ENCODE measurements around the gene RHBDF2.
"Not testable (repeated sequence)": the region's sequence is repeated elsewhere in the genome, so short reads cannot be mapped to it uniquely, and the experiment has no call there.

RHBDF2 gene

DNA sequence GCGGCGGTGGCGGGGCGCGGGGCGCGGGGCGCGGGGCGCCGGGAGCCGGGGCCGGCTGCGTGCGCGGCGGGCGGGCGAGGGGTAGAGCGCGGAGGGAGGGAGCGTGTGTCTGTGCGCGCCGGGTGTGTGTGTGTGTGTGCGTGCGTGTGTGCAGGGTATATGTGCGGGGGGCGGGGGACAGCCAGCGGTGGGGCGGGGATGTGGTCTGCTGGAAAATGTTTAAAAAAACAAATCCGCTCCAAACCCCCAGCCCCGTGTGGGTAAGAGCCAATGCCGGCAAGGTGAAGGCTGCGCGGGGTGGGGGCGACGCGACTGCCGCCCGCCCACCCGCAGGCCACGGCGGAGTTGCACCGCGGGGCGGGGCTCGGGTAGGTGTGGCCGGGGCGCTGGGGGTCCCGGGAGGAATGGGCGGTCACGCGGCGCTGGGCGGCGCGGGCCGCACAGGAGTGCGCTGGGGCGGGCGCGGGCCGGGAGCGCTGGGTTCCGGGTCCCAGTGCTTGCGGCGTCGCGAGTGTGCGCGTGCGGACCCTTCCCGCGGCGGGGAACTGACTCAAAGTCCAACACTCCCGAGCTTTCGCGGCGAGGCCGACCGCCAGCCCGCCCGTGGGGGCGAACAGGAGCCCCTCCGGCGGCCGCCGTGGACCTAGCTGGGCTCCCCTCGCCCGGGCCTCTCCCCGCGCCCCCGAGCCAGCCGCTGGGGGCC, 36.5 kb upstream of the RHBDF2 start, which contains the start of gene CYGB:
TSS of gene CYGB (minus strand) at position 132 of the 703 bp plus-strand sequence. CDS start 167 bp downstream, outside the sequence.
- no peaks in the 10 kb centered on the region for H3K36me3 ChIP-seq (ENCODE audit: control insufficient read depth, insufficient read depth, low read length)
- WGBS (ENCODE audit: insufficient coverage, insufficient read length) = no CpG with 5 or more reads among the region's 95 CpGs
- no peaks in the 10 kb centered on the region for H3K9me3 ChIP-seq (ENCODE audit: control insufficient read depth, insufficient read depth, low read length)

DNA sequence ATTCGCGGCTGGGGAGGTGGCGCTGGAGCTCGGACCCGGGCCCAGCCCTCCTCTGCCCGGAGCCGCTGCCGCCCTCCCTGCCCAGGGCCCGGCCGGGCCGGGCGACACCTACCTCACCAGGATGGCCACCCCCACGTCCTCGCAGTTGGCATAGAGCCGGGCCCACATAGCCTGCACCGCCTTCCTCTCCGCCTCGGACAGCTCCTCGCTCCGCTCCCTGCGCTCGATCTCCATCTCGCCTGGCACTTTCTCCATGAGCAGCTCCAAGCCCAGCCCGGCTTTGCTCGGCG, 36.0 kb upstream of the RHBDF2 start:
- no peak for DNase-seq (ENCODE audit: low read depth, low spot score)
- H3K4me3 ChIP-seq (ENCODE audit: low read length) = peak overlapping the region; percentile 66; the same call in 1 of the 2 replicates
- peaks cover 14% of the 10 kb centered on the region; the same call in 1 of the 2 replicates for H3K27me3 ChIP-seq (ENCODE audit: control insufficient read depth, insufficient read depth, low read length)
- H3K4me1 ChIP-seq (ENCODE audit: control insufficient read depth, insufficient read depth, low read length) = peaks cover 6% of the 10 kb centered on the region
- no peaks in the 10 kb centered on the region for H3K36me3 ChIP-seq (ENCODE audit: control insufficient read depth, insufficient read depth, low read length)
- no CpG with 5 or more reads among the region's 26 CpGs for WGBS (ENCODE audit: insufficient coverage, insufficient read length)
- H3K27ac ChIP-seq (ENCODE audit: low read length) = no peak overlapping the region
- H3K9me3 ChIP-seq (ENCODE audit: control insufficient read depth, insufficient read depth, low read length) = no peaks in the 10 kb centered on the region

More for the DNA sequence above, 36.5 kb upstream of the RHBDF2 start, which contains the start of gene CYGB:
- H3K4me1 ChIP-seq (ENCODE audit: control insufficient read depth, insufficient read depth, low read length) = peaks cover 6% of the 10 kb centered on the region
- peaks cover 14% of the 10 kb centered on the region; the same call in 1 of the 2 replicates for H3K27me3 ChIP-seq (ENCODE audit: control insufficient read depth, insufficient read depth, low read length)
- no peak within 1 kb of the TSS for H3K27ac ChIP-seq (ENCODE audit: low read length)
- DNase-seq (ENCODE audit: low read depth, low spot score) = no peak
- peak within 1 kb of the TSS; percentile 66; the same call in 1 of the 2 replicates for H3K4me3 ChIP-seq (ENCODE audit: low read length)

DNA sequence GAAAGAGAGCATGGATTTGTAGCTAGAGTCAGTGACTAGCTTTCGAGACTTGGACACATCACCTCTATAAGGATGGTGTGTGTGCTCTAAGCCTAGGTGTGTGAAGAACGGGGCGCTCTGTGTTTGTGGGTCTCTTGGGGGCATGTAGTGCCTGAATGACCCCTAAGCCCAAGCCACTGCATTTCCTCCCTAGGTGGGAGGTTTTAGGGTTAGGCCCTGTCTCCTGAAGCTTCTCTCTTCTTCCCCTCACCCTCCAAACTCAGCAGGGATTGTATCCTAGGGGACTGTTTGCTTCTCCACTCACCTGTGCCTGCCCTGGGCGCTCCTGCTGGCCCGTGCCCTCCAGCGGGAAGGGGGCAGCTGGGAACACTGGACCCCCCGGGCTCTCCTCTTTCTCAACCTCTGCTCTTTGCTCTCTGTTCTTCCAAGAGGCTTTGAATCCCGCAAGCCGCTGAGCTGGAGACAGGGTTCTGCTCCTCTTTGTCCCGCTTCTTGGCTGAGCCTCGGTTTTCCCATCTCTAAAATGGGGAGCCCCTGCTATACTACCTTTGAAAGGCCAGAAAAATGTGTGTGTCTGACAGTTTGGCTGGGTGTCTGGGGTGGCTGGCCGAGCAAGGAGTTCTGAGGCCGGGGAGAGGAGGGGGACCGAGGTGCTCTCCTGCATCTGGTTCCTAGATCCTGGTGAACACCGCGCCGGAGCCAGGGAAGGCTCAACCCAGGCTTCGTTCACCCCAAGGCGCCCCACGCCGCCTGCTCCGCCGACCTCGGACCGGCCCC, 35.5 kb upstream of the RHBDF2 start:
- Histone ChIP-seq H3K27me3 (ENCODE audit: control insufficient read depth, insufficient read depth, low read length) (peaks cover 14% of the 10 kb centered on the region; the same call in 1 of the 2 replicates), H3K36me3 (ENCODE audit: control insufficient read depth, insufficient read depth, low read length) (no peaks in the 10 kb centered on the region), H3K4me3 (ENCODE audit: low read length) (peak overlapping the region; percentile 66; the same call in 1 of the 2 replicates), H3K9me3 (ENCODE audit: control insufficient read depth, insufficient read depth, low read length) (no peaks in the 10 kb centered on the region), H3K4me1 (ENCODE audit: control insufficient read depth, insufficient read depth, low read length) (peaks cover 6% of the 10 kb centered on the region), H3K27ac (ENCODE audit: low read length) (no peak overlapping the region)
- no CpG with 5 or more reads among the region's 25 CpGs for WGBS (ENCODE audit: insufficient coverage, insufficient read length)
- no peak for DNase-seq (ENCODE audit: low read depth, low spot score)

DNA sequence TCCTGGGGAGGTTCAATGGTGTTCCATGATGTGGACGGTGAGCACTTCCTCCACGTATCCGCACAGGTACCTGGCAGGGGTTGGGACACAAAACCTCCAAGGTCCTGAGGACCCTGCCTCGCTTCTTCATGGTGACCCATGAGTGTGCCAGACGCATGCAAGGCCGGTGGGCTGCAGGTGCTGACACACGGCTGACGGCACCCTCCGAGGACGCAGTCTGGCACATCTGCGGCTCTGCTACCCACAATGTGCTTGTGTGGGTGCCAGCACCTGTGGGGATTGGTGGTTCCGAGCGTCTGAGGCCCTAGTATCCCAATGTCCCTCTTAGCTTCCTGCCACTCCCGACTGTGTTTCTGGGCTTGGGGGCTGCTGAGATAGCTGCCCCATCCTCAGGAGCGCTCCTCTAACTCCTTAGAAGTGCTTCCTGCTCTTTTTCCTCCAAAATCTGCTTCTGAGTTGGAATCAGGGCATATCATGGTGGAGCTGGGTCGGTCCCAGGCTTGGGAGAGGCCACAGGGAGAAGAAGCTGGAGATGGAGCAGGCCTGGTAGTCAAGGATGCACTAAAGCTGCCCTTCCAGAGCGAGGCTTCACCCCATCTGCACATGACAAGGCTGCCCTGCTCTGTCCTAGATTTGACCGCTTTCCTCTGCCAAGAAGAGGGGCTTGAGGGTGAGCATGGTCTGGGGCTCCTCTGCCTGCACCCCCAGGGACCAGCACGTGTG, 34.7 kb upstream of the RHBDF2 start:
- Histone ChIP-seq H3K27me3 (ENCODE audit: control insufficient read depth, insufficient read depth, low read length) (peaks cover 14% of the 10 kb centered on the region; the same call in 1 of the 2 replicates), H3K27ac (ENCODE audit: low read length) (no peak overlapping the region), H3K4me3 (ENCODE audit: low read length) (no peak overlapping the region), H3K36me3 (ENCODE audit: control insufficient read depth, insufficient read depth, low read length) (no peaks in the 10 kb centered on the region; the same call in 1 of the 2 replicates), H3K4me1 (ENCODE audit: control insufficient read depth, insufficient read depth, low read length) (peaks cover 6% of the 10 kb centered on the region), H3K9me3 (ENCODE audit: control insufficient read depth, insufficient read depth, low read length) (no peaks in the 10 kb centered on the region)
- DNase-seq (ENCODE audit: low read depth, low spot score) = no peak
- WGBS (ENCODE audit: insufficient coverage, insufficient read length) = no CpG with 5 or more reads among the region's 19 CpGs

DNA sequence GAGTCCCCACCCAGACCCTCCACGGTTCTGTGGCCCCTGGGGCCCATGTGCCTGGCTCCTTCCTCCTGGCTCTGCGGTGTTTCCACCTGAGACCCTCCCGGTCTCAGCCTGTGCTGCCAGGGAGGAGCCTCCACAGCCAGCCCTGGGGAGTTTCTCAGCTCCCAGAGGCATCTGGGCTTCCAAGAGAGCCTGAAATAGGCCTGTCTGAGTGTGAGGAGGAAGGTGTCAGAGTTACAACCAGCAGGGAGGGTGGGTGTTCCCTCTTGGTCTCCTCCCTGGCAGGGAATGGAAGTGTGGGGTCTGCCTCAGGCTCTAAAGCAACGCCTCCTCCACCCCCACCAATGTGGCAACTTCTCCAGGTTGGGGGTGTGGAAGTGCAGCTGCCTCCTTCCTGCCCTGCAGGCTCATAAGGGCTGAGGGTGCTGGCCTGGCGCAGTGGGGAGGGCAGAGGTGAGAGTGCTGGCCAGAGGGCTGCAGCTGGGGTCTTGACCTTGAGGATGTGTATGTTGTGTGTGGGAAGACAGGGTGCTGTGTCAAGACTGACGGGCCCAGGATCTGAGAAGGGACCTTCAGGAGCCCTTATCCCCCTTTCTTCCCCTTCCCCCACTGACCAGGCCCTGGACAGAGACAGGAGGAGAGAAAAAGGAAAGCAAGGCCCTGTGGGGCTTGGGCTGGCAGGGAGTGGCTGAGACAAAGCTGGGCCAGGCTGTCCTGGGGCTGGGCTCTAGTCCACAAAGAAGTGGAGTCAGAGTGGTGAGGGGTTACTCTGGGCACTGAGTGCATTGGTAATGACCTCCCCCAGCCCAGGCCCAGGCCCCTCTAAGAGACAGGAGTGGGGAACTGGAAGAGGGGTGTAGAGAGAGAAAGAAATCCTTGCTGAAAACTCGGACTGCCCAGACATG, 33.9 kb upstream of the RHBDF2 start:
- H3K4me3 ChIP-seq (ENCODE audit: low read length) = no peak overlapping the region
- no CpG with 5 or more reads among the region's 7 CpGs for WGBS (ENCODE audit: insufficient coverage, insufficient read length)
- no peaks in the 10 kb centered on the region for H3K9me3 ChIP-seq (ENCODE audit: control insufficient read depth, insufficient read depth, low read length)
- DNase-seq (ENCODE audit: low read depth, low spot score) = no peak
- no peaks in the 10 kb centered on the region; the same call in 1 of the 2 replicates for H3K36me3 ChIP-seq (ENCODE audit: control insufficient read depth, insufficient read depth, low read length)
- H3K27ac ChIP-seq (ENCODE audit: low read length) = no peak overlapping the region
- peaks cover 14% of the 10 kb centered on the region; the same call in 1 of the 2 replicates for H3K27me3 ChIP-seq (ENCODE audit: control insufficient read depth, insufficient read depth, low read length)
- peaks cover 2% of the 10 kb centered on the region for H3K4me1 ChIP-seq (ENCODE audit: control insufficient read depth, insufficient read depth, low read length)

DNA sequence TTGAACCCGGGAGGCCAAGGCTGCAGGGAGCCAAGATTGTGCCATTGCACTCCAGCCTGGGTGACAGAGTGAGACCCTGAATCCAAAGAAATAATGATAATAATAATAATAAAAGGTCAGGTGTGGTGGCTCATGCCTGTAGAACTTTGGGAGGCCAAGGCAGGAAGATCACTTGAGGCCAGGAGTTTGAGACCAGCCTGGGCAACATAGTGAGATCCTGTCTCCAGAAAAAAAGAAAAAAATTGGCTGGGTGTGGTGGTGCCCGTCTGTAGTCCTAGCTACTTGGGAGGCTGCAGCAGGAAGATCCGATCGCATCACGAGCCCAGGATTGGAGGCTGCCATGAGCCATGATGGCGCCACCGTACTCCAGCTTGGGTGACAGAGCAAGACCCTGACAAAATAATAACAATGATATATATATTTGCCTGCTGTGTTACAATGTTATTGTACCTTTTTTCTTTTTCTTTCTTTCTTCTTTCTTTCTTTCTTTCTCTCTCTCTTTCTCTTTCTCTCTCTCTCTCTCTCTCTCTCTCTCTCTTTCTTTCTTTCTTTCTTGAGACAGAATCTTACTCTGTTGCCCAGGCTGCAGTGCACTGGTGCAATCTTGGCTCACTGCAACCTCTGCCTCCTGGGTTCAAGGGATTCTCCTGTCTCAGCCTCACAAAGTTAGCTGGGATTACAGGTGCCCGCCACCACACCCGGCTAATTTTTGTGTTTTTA, 32.6 kb upstream of the RHBDF2 start:
- not testable (repeated sequence) for DNase-seq (ENCODE audit: low read depth, low spot score); H3K9me3 ChIP-seq (ENCODE audit: control insufficient read depth, insufficient read depth, low read length); H3K27ac ChIP-seq (ENCODE audit: low read length); H3K4me1 ChIP-seq (ENCODE audit: control insufficient read depth, insufficient read depth, low read length); H3K36me3 ChIP-seq (ENCODE audit: control insufficient read depth, insufficient read depth, low read length); H3K4me3 ChIP-seq (ENCODE audit: low read length)
- WGBS (ENCODE audit: insufficient coverage, insufficient read length) = no CpG with 5 or more reads among the region's 9 CpGs
- peaks cover 12% of the 10 kb centered on the region; the same call in 1 of the 2 replicates for H3K27me3 ChIP-seq (ENCODE audit: control insufficient read depth, insufficient read depth, low read length)

DNA sequence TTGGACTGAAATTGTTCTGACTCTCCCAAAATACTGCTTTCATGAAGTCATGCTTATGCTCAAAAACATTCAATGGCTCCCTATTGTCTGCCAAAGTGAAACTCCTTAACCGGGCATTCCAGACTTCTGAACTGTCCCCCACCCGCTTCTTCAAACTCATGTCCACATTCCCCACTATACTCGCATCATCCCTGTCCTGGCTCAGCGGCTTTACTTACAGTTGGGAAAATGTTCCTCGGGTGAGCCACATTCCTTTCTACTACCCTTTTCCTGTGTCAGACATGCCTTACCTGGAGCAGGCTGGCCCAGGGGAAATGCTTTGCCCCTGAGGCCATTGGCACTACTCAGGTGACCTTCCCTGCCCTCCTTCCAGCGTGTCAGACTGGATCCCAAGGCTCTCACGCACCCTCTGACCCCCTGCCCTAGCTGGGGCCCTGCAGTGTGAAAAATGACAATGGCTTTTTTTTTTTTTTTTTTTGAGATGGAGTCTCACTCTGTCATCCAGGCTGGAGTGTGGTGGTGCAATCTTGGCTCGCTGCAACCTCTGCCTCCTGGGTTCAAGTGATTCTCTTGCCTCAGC, 30.9 kb upstream of the RHBDF2 start:
- Histone ChIP-seq H3K4me3 (ENCODE audit: low read length) (no peak overlapping the region), H3K4me1 (ENCODE audit: control insufficient read depth, insufficient read depth, low read length) (peaks cover 4% of the 10 kb centered on the region), H3K36me3 (ENCODE audit: control insufficient read depth, insufficient read depth, low read length) (no peaks in the 10 kb centered on the region; the same call in 1 of the 2 replicates), H3K27me3 (ENCODE audit: control insufficient read depth, insufficient read depth, low read length) (peaks cover 5% of the 10 kb centered on the region; the same call in 1 of the 2 replicates), H3K9me3 (ENCODE audit: control insufficient read depth, insufficient read depth, low read length) (no peaks in the 10 kb centered on the region), H3K27ac (ENCODE audit: low read length) (no peak overlapping the region)
- WGBS (ENCODE audit: insufficient coverage, insufficient read length) = no CpG with 5 or more reads among the region's 8 CpGs
- no peak for DNase-seq (ENCODE audit: low read depth, low spot score)

DNA sequence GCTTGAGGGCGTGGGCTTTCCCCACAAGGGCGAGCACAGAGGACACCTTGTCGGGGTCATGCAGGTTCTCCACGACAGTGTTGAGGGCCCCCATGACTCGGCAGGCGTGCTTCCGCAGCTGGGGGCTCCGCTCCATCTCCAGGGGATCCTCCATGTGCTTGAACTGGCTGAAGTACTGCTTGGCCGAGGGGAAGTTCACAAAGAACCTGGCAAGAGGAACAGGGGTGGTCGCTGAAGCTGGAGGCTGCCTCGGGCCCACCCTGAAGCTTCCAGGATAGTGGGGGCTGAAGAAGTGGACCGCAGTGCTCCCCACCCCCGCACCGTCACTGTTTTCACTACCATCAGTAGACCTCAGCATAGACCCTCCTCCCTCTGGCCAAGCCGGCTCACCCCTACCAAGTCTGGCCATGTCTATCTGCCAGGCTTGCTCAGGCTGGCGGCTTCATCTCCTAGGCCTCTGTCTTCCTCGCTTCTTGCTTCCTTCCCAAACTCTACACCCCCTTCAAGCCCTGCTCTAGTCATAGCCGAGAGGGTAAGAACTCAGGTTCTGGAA, 30.3 kb upstream of the RHBDF2 start:
- H3K9me3 ChIP-seq (ENCODE audit: control insufficient read depth, insufficient read depth, low read length) = no peaks in the 10 kb centered on the region
- no peak overlapping the region for H3K27ac ChIP-seq (ENCODE audit: low read length)
- H3K4me1 ChIP-seq (ENCODE audit: control insufficient read depth, insufficient read depth, low read length) = peaks cover 4% of the 10 kb centered on the region
- WGBS (ENCODE audit: insufficient coverage, insufficient read length) = no CpG with 5 or more reads among the region's 18 CpGs
- peaks cover 2% of the 10 kb centered on the region; the same call in 1 of the 2 replicates for H3K27me3 ChIP-seq (ENCODE audit: control insufficient read depth, insufficient read depth, low read length)
- no peaks in the 10 kb centered on the region; the same call in 1 of the 2 replicates for H3K36me3 ChIP-seq (ENCODE audit: control insufficient read depth, insufficient read depth, low read length)
- no peak overlapping the region for H3K4me3 ChIP-seq (ENCODE audit: low read length)
- no peak for DNase-seq (ENCODE audit: low read depth, low spot score)

Measured in iPS DF 6.9 (cell line).